HG03025 (cell line): ENCODE results near the gene PAPPA2.
A peak's percentile ranks its signal among the peaks of the same experiment; 100 is the strongest.

Experiments
- ATAC-seq: cut with Tn5 transposase; IDR thresholded peaks from one replicate; pipeline ENCODE4 v1.9.1; 2021; ENCODE audit warnings: mild to moderate bottlenecking, moderate library complexity; ENCODE audit not compliant: unreplicated experiment, low FRiP score

The PAPPA2 gene

DNA sequence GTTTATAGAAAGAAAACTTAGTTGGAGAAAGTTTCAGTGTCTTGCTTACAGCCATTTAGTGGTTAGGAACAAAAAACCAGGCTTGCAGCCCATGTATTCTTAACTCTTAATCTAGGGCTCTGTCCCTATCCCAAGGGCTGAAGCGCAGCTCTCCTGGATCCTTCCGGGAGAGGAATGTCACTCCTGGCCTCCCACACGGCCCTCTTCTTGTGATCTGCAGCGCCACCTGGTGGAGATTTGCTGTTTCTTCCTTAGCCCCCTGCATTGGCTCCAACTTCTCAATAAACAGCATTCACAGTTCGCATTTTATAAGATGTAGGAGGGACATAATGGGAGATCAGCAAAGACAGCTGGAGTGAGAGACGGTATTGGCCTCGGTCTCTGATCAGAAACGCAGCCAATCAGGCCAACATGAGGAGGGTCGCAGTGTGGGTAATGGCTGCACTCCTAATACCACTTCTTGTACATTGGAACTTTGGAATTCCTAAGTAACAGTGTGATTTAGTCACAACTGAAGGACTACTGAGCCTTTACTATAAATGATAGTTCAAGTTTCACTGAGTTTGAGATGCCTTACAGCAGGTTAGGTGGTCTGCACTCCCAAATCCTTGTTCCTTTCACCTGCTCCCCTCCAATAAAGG lies 418.1 kb downstream of the PAPPA2 start:
- peak; percentile 60 for ATAC-seq

DNA sequence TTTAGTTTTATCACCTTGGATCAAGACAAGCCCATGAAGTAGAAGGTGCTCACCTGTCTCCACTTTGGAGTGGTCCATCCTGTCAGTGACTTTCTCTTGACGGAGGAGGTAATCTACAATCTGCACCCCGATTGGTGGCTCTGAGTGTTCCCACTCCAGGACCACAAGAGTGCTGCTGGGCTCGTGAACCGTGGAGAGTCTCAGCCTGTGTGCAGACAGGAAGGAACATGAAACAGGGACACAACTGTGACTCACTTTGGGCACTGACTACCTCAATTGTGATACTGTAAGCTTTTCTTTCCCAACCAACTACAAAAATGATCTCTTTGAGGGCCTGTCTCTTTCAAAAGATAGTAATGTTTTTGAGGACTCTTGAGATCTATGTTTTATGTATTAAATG lies 421.3 kb downstream of the PAPPA2 start:
- ATAC-seq = no peak

DNA sequence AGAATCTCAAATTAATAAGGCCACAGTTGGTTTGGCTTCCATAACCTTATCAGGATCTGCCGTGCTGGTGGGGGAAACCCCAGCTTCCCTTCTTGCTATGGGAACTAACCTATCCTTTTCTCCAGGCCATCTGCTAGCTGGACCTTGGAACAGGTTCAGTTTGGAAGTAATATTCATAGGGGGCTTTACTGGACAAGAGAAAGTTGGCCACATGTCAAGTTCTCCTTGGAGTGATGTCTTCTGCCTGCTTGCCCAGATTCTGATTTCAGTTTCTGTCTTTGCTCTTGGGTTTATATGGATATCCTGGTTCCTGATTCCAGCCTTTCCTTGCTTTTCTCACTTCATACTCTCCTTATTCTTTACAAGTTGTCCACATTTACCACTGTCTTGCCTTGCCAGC lies 421.9 kb downstream of the PAPPA2 start:
- ATAC-seq = no peak

DNA sequence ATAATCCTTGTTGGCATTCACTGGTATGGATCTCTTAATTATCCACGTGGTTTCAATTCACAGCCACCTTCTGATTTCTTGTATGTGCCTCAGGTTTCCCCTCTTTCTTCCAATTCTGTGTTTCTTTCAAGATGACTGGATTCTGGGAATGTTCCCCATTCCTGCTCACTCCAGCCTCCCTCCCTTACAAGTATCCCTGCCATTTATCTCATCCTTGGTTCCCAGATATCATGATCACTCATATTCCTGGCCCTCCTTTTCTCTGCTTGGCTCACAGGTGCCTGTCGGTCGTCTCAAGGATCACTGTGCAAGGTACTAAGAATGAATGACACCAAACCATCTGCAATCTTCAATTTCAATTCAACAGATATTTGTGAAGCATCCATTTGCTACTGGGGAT lies 422.4 kb downstream of the PAPPA2 start:
- no peak for ATAC-seq

DNA sequence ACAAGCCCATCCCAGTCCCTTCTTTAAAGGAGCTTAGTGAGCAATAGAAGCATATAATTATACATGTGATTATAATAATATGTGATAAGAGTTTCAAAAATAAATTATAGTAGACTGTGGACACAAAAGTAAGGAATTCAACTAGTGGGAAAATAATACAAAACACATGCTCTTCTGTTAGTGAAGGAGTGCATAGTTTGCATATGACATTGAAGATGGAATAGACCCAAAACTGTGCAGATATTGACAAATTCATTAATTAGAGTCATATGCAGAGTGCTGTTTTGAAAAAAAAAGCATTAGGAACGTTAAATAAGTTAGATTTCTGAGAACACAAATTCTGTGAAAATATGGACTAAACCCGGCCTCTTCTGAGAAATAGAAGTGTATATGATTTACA lies 422.8 kb downstream of the PAPPA2 start:
- no peak for ATAC-seq

DNA sequence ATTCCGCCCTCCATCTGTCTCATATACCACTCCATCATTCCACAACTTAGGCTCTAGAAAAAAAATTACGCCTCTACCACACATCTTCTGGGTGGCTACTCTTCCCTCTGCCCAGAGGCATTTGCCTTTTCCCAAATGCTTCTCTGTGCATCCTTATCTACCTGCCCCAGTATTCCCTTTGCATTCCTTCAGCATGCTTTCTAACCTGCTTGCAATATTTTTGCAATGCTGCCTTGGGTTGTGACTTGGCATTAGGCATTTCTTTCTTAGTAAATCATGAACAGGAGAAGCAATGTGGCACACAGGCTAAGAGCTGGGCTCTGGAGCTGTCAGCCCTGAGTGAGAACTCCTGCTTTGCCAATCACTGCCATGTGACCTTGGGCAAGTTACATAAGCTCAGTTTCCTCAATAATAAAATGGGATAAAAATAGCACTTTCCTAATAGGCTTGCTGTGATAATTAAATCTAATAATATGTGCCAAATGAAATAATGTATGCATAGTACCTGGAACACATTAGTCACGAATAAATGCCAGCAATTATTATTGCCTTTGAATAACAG lies 425.6 kb downstream of the PAPPA2 start:
- no peak for ATAC-seq

DNA sequence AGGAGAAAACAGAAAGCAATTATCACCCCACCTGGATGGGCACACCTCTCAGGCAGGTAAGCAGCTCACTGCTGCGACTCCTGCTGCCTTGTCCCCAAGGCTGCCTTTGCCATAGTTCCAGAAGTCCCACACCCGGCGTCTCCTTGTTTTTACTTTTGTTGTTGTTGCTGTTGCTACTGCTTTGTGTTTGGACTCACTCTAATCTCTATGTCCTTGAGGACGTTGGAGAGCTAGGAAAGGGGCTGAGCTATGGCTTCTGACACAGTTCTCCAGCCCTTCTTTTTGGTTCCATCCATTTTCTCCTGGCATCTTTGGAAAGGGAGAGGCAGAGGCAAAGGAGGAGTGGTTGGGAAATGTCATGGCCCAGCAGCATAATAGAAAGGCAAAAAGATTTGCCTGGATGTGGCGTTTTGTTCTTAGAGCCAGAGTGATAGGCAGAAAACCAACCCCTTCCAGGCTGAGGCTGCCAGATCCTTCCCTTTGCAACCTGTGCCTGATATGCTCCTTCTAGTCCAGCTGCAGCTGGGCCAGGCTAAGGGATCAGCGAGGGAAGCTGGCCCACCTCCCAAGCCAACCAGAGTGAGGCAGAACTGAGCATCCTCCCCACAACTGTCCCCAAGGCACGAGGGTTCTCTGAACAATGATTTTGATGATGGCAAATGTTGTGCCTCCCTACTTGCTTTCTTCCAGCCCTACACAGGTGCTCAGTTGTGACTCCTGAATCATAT lies 430.8 kb downstream of the PAPPA2 start:
- ATAC-seq = no peak

DNA sequence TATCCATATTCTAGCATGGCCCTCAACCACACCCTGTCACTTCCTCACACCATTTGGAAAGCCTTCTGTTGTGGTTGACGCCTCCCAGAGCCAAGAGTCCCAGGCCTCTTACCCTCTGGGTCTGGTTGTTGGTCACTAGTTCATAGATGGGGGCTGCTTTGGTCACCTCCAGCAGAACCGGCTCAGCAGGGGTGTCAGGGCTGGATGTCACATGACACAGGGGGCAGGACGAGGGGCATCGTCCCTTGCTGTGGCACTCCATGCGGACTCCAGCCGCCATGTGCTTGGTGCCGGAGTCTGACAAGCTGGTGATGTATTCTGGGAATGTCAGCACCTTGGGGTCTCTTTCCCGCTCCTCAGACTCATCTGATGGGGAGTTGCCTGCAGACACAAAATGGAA lies 431.5 kb downstream of the PAPPA2 start:
- ATAC-seq = no peak
